Stimulated activated CD8-positive, alpha-beta memory T cell treated with anti-CD3 and anti-CD28 coated beads, Interleukin-12 subunit alpha, Interleukin-12 subunit beta, amount 100 ng/mL, for 4 hours (primary cell): Measurements from ENCODE around the gene PRKACB.
"Not testable (repeated sequence)": the region's sequence is repeated elsewhere in the genome, so short reads cannot be mapped to it uniquely, and the experiment has no call there.

Source experiments
- DNase-seq: peaks from one replicate; pipeline ENCODE4 v3.0.0-alpha.2; 2020; ENCODE audit warnings: low read depth

The PRKACB gene

DNA sequence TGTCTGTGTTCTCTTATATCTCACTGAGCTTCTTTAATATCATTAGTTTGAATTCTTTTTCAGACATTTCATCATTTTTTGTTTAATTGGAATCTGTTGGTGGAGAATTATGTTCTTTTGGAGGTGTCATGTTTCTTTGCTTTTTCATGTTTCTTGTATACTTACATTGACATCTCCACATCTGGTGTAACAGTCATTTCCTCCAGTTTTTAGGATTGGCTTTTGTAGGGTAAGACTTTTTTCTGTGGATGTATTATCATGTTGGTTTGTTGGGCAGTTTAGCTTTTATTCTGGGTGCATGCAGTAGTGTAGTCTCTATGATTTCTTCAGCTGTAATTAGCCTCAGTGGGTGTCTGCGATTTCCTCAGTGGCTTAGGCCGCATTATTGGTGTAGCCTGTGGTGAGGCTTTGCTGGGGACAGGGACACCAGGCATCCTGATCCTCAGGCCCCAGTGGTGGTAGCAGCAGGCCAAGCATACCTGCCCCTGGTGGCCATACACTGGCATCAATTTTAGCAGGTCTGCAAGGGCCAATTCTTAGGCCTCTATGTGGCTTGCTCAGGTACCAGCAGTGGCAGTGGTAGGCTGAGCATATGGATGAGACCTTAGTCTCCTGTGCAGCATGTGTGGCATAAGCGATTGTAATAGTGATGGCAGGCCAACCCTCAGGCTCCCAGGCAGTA, 79.8 kb downstream of the PRKACB start:
- no peak for DNase-seq

DNA sequence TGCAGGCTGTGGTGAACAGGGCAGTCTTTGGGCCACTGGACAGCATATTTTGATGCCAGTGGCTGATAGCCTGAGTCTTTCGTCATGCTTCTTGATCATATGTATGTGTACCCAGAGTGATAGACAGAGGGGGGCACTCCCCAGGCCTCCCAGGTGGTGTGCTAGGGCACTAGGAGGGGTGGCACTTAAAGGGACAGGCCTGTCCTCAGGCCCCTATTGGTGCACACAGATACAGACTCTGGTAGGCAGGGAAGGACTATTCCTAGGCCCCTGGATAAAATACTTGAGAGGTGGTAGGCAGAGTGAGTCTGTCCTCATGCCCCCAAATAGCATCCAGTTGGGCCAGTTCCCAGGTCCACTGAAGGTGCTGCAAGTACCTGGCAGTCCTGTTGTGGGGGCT, 80.8 kb downstream of the PRKACB start:
- DNase-seq: no peak

DNA sequence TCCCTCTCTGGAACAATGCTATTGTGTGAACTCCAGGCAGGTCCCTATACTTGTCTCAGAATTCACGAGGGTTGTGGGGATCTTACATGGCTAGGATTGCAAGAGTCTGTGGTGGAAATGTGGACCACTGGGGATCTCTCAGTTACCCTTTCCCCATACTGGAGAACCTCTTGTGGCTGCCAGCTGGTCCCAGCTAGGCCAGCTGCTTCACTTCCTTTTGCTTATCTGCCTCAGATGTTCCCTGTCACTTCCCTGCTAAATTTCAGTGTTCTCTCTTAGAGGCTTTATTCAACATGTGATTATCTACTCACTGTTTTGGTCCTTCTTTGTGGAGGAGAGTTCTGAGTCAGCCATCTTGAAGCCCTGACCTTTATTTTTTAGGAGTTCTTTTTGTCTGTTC, 81.6 kb downstream of the PRKACB start:
- no peak for DNase-seq

DNA sequence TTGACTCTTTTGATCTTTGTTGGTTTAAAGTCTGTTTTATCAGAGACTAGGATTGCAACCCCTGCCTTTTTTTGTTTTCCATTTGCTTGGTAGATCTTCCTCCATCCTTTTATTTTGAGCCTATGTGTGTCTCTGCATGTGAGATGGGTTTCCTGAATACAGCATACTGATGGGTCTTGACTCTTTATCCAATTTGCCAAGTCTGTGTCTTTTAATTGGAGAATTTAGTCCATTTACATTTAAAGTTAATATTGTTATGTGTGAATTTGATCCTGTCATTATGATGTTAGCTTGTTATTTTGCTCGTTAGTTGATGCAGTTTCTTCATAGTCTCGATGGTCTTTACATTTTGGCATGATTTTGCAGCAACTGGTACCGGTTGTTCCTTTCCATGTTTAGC, 88.6 kb downstream of the PRKACB start:
- DNase-seq: not testable (repeated sequence)

DNA sequence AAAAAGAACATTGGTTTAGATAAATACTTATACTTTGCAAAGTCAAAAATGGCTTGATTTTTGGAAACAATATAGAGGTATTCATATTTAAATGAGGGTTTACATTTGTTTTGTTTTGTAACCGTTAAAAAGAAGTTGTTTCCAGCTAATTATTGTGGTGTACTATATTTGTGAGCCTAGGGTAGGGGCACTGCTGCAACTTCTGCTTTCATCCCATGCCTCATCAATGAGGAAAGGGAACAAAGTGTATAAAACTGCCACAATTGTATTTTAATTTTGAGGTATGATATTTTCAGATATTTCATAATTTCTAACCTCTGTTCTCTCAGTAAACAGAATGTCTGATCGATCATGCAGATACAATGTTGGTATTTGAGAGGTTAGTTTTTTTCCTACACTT, 92.2 kb downstream of the PRKACB start:
- DNase-seq: no peak

DNA sequence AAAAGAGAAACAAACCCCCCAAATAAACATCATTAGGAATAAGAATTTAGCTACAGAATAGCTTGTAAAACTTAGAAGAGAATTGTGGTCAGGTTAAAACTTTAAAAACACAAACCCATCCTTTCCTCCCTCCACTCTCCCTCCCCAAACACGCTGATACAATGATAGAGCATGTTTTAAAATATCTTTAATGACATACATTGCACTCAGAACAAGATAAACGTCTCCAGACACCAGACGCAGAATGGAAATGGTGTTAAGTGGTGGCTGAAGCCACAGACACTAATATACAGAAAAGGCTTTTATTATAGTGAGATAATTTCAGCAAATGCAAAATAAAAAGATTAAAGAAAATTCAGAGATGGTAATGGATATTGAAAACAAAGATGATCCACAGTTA, 98.6 kb downstream of the PRKACB start:
- no peak for DNase-seq

DNA sequence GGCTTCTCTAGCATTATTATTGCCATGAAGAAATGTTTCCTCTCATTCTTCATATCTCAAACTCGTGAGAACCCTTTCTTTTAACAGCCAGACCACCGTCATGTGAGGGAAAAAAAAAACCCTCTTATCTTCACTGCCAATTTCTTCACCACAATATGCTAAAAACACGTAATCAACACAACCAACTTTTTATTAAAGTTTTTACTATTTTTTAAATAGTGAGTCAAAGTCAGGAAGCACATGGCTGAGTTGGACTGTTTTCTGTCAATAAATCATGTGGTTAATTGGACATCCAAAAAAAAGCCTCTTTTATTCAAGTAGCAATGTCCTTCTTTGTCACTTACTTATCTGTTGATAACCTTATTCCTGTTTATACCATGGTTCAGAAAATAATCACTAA, 101.5 kb downstream of the PRKACB start:
- no peak for DNase-seq

DNA sequence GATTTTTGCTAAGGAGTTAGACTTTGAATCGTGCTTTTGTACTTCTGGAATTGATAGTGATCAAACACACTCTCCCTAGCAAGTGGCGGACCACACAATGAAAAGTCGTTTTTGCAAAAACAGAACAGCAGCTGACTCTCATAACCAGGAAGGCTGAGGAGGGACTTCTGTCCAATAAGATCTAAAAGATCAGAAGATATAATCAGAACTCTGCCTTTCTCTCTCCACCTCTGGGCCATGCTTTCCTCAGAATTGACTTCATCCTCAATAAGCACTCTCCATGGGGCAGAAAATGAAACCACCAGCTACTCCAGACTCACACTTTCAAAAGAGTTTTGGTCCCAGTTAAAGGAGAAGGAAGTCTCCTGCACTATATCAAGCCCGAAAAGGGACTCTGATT, 102.1 kb downstream of the PRKACB start:
- no peak for DNase-seq

DNA sequence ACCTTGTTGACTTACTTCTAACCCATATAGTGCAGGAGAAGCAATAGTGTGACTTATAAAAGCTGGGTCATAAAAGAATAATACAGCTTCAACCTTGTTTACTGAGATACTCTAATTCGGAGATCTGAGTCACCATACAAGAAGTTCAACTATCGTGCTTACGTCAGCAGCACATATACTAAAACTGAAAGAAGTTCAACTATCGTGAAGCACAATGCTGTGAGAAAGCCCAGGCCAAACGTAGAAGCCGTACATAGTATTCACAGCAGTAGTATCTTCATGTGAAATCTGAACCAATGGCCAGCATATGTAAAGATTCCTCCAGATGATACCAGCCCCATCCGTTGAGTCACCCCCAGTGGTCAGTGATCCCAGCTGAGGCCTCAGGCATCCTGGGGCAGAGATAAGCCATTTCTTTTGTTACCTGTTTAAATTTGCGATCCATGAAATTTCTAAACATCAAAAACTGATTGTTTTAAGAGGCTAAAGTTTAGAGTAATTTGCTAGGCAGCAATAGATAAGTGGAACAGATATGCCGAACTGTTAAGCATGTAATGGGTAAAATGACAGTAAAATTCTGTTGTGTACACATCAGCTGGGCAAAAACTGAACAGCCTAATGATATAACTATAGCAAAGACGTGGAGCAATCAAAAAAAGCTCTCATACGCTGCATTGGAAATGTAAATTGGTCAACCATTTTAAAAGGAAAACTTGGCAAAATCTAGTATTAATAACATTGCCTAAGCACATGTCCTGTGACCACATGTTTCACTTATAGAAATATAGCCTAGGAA, 103.6 kb downstream of the PRKACB start:
- DNase-seq: no peak

DNA sequence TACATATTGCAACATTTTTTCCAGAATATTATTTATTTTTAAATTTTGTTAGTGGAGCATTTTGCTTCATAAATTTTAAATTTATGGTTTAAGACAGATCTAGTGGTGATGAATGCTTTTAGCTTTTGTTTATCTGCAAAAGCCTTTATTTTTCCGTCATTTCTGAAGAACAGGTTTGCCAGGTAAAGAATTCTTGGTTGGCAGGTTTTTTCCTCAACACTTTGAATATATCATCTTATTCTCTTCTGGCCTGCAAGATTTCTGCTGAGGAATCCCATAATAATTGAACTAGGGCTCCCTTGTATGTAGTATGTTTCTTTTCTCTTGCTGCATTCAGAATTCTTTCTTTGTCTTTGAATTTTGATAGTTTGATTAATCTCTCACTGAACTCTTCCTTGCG, 106.6 kb downstream of the PRKACB start:
- DNase-seq: no peak

DNA sequence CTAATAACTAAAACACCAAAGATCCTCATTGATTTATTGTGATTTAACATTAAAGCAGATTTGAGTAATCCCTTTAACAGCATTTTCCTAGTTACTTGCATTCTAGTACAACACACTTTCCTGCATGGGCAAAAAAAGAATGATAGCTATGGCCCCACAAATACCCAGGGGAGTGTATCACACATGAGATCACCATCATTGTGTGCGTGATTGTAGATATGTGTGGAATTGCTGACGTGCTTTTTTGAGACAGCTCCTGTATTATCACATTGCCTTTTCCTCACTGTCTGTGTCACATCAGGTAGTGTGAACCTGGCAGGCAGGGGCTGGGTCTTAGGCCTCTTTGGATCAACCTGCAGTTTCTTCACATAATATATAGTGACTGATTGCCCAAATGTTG, 109.0 kb downstream of the PRKACB start:
- DNase-seq: no peak

DNA sequence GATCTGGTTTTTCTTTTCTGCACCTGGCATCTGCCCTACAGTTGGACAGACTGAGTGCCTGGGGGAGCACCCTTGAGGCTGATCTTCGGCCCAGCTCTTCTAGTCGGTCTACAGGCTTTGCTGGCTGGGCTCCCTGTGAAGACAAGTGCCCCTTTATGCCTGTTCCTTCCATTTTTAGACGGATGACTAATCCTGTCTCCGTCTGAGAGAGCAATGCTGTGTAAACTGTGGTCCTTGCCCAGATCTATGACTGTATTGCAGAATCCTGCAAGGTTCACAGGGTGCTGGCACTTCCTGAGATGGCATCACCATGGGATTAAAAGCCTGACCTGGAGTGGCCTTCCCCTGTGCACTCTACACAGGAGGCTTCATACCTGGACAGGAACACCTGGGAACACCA, 109.8 kb downstream of the PRKACB start:
- no peak for DNase-seq

DNA sequence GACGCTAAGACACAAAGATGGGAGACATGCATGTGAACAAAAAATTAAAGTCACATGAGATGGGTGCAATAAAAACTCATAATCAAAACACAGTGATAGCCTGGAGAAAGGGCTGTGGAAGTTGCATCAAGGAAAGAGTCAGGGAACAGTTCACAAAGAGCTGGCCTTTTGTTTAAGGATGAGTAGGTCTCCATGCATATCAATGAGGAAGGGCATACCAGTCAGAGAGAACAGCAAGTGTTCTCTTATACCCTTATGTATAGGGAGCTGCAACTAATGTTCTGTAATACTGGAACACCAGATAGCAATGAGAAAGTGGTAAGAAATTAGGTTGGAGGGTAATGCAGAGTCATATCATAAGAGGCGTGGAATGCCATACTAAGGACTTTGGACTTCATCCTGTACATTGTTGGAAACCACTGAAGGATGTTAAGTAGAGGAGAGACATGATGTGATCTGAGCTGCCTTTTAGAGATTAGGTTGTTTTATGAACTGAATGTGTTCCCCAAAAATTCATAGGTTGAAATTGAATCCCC, 110.7 kb downstream of the PRKACB start:
- DNase-seq: no peak

DNA sequence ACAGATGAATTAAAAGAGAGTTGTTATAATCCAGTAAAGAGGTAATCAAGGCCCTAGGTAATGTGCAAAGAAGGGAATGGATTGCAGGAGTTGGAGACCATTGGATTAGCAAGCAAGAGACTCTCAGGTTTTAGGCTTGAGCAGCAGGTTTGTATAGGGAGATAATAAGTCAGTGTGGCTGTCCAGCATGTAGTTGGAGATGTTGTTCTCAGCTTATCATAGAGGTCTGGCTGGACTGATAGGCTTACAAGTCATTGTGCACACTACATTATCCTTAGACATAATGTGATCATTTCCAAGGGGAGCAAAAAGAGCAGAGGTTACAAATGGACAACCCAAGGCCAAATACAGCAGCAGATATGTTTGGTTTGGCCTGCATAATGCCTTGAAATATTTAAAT, 111.5 kb downstream of the PRKACB start:
- no peak for DNase-seq

DNA sequence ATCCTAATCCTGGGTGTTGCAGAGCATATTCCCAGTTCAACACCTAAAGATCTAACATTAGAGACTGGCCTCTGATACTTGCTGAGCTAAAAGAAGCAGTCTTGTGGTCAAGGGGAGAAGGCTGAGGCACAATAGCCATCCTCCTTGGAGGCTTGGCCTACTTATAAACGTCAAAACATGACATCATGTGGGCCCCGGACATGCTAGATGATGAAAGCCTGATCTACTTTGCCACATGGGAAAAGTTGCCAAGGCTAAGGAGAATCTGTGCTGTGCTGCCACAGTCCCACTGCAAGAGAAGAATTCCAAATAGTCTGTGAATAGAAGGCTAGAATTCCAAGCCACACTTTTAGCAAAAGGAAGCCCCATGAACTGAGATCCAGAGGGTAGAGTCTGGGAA, 113.5 kb downstream of the PRKACB start:
- no peak for DNase-seq

DNA sequence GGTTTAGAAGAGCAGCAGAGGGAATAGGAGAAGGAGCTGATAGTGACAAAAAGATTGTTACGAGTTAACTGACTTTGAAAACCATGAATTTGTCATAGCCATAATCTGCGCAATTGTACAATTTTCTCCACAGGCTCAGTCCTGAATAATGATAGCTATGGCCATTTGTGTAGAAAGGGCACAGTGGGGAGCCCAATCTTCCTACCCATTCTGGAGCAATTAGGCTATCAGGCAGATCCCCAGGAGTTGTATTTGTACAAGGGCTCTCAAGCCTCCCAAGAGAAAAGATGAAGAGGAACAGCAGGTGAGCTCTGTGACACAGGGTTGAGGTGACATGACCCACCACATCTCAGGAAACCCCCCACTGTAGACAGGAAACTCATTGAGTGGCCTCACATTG, 115.3 kb downstream of the PRKACB start:
- DNase-seq: no peak

DNA sequence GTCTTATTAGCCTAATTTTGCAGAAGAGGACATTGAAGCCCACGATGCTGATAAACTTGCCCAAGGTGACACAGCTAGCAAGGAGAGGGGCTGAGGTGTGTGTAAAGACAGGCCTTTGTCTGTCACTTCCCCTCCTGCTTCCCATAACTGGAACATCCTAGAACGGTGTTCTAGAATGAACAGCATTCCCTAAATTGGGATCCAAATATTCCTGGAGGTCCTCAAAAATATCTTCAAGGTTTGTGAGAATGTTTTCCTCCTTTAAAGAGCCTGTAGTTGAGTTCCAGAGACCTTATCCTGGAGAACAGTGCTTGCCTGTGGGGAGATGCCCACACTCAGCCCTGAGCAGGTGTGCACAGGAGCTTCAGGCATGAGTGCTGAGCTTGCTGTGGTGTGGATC, 115.9 kb downstream of the PRKACB start:
- no peak for DNase-seq

DNA sequence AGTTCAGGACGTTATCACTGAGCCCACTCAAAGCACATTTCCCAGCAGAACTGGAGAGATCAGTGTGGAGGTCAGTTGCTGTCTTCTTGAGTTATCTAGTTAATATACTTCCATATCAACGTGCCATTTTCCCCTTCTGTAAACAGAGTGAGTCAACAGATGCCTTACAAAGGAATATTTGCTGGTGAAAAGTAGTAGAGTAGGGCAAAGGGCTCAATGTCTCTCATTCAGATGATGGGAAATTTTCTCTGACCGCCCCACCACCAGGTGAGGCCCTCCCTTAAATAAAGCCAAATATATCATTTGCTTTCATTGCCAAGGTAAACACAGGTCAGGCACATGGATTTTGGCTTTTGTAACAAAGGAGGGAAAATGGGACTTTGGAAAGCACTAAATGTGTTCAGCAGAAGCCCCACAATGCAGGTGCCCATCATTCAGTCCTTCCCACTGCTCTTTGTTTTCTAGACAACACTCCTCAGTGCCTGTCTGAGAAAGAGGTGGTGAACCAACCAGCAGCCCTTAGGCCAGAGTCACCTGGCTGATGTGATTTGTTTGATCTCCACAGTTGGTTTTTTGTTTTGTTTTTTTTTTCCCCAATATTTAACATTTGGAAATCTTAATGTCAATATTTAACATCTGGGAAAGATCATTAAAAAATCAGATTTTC, 116.9 kb downstream of the PRKACB start:
- no peak for DNase-seq

DNA sequence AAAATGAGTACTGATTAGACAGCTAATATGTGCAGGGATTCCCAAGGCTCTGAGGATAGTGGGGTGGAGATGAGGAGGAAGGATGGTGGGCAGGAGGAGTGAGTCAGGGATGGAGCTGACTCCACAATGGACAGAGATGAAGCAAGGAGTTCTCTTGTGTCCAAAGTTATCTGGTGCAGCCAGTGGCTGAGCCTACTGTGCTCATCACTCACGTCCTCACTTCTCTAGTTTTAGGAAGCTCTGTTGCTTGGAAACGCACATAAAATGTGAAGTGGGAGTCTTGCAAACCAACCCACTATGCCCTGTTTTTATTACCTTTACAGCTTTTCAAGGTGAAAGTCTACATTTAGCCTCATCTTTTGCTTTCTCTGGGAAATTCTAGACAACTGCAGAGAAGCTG, 120.9 kb downstream of the PRKACB start:
- no peak for DNase-seq

DNA sequence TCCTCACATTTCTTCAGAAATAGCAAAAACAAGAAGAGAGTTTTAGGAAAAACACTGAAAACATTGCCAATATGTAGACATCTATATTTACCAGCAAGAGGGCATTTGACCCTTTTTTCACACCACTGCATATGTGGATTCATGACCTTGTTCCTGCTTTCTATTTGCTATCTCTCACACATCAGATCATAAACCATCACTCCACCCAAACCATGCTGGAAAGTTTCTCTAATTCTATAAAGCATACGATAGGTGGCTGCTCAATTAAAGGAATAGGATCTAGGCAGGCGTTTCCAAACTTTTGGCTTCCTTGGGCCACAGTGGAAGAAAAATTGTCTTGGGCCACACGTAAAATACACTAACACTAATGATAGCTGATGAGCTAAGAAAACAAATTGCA, 121.8 kb downstream of the PRKACB start:
- no peak for DNase-seq

DNA sequence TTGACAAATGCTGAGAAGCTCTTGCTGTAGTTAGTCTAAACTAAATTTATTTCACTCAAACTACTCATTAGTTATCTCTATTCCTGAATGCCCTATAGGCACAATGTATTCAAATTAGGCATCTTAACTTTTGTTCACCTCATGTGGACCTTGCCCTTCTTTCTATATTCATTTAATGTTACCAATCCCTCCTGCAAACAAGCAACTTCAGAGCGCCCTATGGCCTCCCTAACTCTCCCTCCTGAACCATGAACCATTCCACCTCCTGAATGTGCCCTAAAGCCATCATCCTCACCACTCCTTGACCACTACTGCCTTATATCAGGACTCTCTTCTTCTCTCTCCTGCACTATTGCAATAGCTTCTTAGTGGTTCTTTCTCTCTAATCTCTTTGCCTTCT, 122.7 kb downstream of the PRKACB start:
- no peak for DNase-seq

DNA sequence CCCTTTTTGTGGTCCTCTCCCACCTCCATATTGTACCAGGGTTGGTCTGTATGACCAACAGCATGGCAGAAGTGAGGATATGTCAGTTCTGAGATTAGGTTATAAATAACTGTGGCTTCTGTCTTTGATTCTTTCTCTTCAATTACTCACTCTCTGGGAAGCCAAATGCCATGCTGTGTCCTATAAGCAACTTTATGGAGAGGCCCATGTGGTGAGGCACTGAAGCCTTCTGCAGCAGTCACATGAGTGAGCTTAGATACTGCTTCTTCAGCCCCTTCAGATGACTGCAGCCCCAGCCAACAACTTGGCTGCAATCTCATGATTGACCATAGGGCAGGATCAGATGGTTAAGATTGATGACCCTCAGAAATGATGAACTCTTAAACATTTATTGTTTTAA, 123.4 kb downstream of the PRKACB start:
- no peak for DNase-seq

DNA sequence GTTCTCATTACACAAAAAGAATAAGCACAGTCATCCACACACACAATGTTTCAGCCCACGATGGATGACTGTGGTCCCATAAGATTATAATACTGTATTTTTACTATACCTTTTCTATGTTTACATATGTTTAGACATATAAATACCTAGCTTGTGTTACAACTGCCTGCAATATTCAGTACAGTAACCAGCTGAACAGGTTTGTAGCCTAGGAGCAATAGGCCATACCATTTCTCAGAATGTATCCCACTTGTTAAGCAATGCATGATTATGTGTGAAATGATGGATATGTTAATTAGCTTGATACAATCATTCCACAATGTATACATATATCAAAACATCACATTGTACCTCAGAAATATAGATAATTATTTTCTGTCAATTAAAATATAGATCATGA, 124.3 kb downstream of the PRKACB start:
- DNase-seq: no peak
